Neural progenitor cell (in vitro differentiated cells): ENCODE data around the gene SPATA3. TPM values are rescaled to one million over a fixed set of nuclear protein-coding genes. Genes with fewer than 3 reads are reported as not detected.

Experiments used
- DNase-seq: peaks from one replicate; pipeline ENCODE4 v3.0.0-alpha.2; 2016; ENCODE audit warnings: low spot score
- H2AFZ ChIP-seq: fragments of 200-600 bp; sonication (generic); replicated peaks from 2 replicates; pipeline ENCODE4 v1.6.1; 2016; ENCODE audit warnings: antibody characterized with exemption
- H3F3A ChIP-seq: fragments of 200-600 bp; sonication (generic); 2 replicates; pipeline ENCODE4 v1.6.1; 2016; ENCODE audit warnings: antibody characterized with exemption, low read depth
- H3K27ac ChIP-seq: fragments of 200-600 bp; sonication (generic); 2 replicates; pipeline ENCODE4 v1.5.1; 2016; ENCODE audit warnings: mild to moderate bottlenecking
- H3K27me3 ChIP-seq: fragments of 200-600 bp; sonication (generic); 2 replicates; pipeline ENCODE4 v1.6.1; 2016; ENCODE audit warnings: mild to moderate bottlenecking, moderate library complexity
- H3K36me3 ChIP-seq: fragments of 200-600 bp; sonication (generic); 2 replicates; pipeline ENCODE4 v1.5.1; 2016
- H3K4me1 ChIP-seq: fragments of 200-600 bp; sonication (generic); 2 replicates; pipeline ENCODE4 v1.6.1; 2016; ENCODE audit warnings: mixed run types
- H3K4me2 ChIP-seq: fragments of 200-600 bp; sonication (generic); 2 replicates; pipeline ENCODE4 v1.6.1; 2016
- H3K4me3 ChIP-seq: fragments of 200-600 bp; sonication (generic); 2 replicates; pipeline ENCODE4 v1.5.1; 2016
- H3K79me2 ChIP-seq: fragments of 200-600 bp; sonication (generic); 2 replicates; pipeline ENCODE4 v1.6.1; 2016; ENCODE audit warnings: low read depth
- H3K9ac ChIP-seq: fragments of 200-600 bp; sonication (generic); 2 replicates; pipeline ENCODE4 v1.6.1; 2016
- H3K9me3 ChIP-seq: fragments of 200-600 bp; sonication (generic); 2 replicates; pipeline ENCODE4 v1.5.1; 2016; ENCODE audit warnings: low read depth
- H4K20me1 ChIP-seq: fragments of 200-600 bp; sonication (generic); 2 replicates; pipeline ENCODE4 v1.6.1; 2016; ENCODE audit warnings: low read depth
- H3K27ac Mint-ChIP-seq: 3 replicates; pipeline ENCODE4 v1.8.0; 2021; ENCODE audit warnings: mixed read lengths
- H3K27me3 Mint-ChIP-seq: 2 replicates; pipeline ENCODE4 v1.8.0; 2022; ENCODE audit warnings: low read depth, mild to moderate bottlenecking, inconsistent platforms, moderate library complexity, mixed read lengths; ENCODE audit not compliant: insufficient read depth
- H3K36me3 Mint-ChIP-seq: 3 replicates; pipeline ENCODE4 v1.8.0; 2021; ENCODE audit warnings: mixed read lengths
- H3K4me1 Mint-ChIP-seq: 3 replicates; pipeline ENCODE4 v1.8.0; 2021; ENCODE audit warnings: mixed read lengths
- H3K4me3 Mint-ChIP-seq: 3 replicates; pipeline ENCODE4 v1.8.0; 2021; ENCODE audit warnings: mild to moderate bottlenecking, moderate library complexity, mixed read lengths
- H3K9me3 Mint-ChIP-seq: 3 replicates; pipeline ENCODE4 v1.8.0; 2020; ENCODE audit warnings: mixed read lengths
- EZH2 ChIP-seq: fragments of 200-600 bp; sonication (generic); IDR thresholded peaks from 2 replicates; pipeline ENCODE4 v1.6.1; 2017; ENCODE audit warnings: antibody characterized with exemption, mild to moderate bottlenecking, moderate library complexity
- EZH2phosphoT487 ChIP-seq: fragments of 200-600 bp; sonication (generic); IDR thresholded peaks from 2 replicates; pipeline ENCODE4 v1.6.1; 2017; ENCODE audit warnings: antibody characterized with exemption
- total RNA-seq: library from RNA; depleted of rRNA; stranded (reverse); fragments of >200 nt; gene quantifications from 2 replicates; pipeline ENCODE4 v1.2.3, GENCODE V29; 2015; ENCODE audit warnings: low replicate concordance
- TF ChIP-seq, protein P1 (sequence below): fragments of 200-600 bp; sonication (generic); IDR thresholded peaks from 2 replicates; pipeline ENCODE4 v1.5.1; 2017; ENCODE audit warnings: antibody characterized with exemption, mild to moderate bottlenecking

Gene SPATA3
- total RNA-seq, 1 donor from 2014 or later = not detected

DNA sequence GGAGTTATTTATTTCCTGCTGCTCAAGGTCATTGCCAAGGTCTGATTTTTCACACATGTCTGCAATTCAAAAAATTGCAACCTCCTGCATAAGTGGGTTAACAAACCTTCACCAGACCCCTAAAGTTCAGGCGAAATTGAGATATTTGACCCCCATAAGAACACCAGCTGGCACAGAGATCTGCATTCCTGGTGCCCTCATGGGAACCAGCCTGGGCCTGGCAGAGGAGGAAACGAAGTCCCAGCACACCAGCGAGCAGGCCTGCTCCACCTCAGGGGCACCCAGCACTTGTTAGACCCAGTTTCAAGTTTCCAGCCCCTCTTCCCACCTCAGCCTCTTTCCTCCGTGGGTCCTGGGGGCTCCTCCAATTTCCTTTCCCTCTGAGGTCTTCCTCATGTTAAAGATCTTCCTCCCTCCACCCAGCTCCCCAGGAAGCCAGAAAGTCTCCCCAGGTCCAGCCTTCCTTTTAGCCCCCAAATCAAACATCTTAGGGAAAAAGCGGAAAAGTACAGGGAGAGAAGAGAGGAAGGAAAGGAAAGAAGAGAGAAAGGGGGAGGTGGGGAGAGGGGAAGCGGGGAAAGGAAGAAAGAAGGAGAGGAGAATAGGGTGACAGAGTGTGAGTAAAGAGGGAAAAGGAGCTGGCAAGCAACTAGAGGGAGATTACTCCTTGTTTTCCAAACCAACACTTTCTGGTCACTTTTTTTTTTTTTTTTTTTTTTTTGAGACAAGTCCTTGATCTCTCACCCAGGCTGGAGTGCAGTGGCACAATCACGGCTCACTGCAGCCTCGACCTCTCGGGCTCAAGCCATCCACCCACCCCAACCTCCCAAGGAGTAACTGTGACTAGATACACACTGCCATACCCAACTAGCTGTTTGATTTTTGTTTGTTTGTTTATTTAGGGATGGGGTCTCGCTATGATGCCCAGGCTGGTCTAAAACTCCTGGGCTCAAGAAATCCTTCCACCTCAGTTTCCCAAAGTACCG is 37.5 kb downstream of the SPATA3 start:
- Mint-ChIP-seq H3K4me1 (peaks cover 1% of the 10 kb centered on the region), H3K4me3 (no peak overlapping the region), H3K27me3 (peaks cover 30% of the 10 kb centered on the region), H3K9me3 (no peaks in the 10 kb centered on the region), H3K27ac (no peak overlapping the region), H3K36me3 (no peaks in the 10 kb centered on the region)
- H3K27me3 ChIP-seq = peaks cover 62% of the 10 kb centered on the region
- TF ChIP-seq, protein P1, sequence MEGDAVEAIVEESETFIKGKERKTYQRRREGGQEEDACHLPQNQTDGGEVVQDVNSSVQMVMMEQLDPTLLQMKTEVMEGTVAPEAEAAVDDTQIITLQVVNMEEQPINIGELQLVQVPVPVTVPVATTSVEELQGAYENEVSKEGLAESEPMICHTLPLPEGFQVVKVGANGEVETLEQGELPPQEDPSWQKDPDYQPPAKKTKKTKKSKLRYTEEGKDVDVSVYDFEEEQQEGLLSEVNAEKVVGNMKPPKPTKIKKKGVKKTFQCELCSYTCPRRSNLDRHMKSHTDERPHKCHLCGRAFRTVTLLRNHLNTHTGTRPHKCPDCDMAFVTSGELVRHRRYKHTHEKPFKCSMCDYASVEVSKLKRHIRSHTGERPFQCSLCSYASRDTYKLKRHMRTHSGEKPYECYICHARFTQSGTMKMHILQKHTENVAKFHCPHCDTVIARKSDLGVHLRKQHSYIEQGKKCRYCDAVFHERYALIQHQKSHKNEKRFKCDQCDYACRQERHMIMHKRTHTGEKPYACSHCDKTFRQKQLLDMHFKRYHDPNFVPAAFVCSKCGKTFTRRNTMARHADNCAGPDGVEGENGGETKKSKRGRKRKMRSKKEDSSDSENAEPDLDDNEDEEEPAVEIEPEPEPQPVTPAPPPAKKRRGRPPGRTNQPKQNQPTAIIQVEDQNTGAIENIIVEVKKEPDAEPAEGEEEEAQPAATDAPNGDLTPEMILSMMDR = no peak
- TF ChIP-seq EZH2 = no peak
- TF ChIP-seq EZH2phosphoT487 = no peak
- H3K9ac ChIP-seq = no peak overlapping the region
- no peaks in the 10 kb centered on the region for H3K4me1 ChIP-seq
- H3K27ac ChIP-seq = no peak overlapping the region
- no peaks in the 10 kb centered on the region for H3K79me2 ChIP-seq
- H3F3A ChIP-seq = peaks cover 7% of the 10 kb centered on the region
- H4K20me1 ChIP-seq = no peaks in the 10 kb centered on the region
- H3K36me3 ChIP-seq = no peaks in the 10 kb centered on the region
- H3K9me3 ChIP-seq = no peaks in the 10 kb centered on the region
- DNase-seq = no peak
- H3K4me3 ChIP-seq = no peak overlapping the region
- no peak overlapping the region for H2AFZ ChIP-seq
- H3K4me2 ChIP-seq = no peak overlapping the region

GRCh38 chr2:231034291-231034882 is 38.5 kb downstream of the SPATA3 start:
- Histone ChIP-seq H2AFZ (no peak overlapping the region), H4K20me1 (no peaks in the 10 kb centered on the region), H3K9me3 (no peaks in the 10 kb centered on the region), H3K4me2 (no peak overlapping the region), H3F3A (peaks cover 14% of the 10 kb centered on the region), H3K36me3 (no peaks in the 10 kb centered on the region), H3K27ac (no peak overlapping the region), H3K4me3 (no peak overlapping the region), H3K9ac (no peak overlapping the region), H3K4me1 (no peaks in the 10 kb centered on the region), H3K27me3 (peaks cover 71% of the 10 kb centered on the region), H3K79me2 (no peaks in the 10 kb centered on the region)
- Mint-ChIP-seq H3K4me1 (peaks cover 7% of the 10 kb centered on the region), H3K4me3 (no peak overlapping the region), H3K27me3 (peaks cover 34% of the 10 kb centered on the region), H3K27ac (no peak overlapping the region), H3K9me3 (no peaks in the 10 kb centered on the region), H3K36me3 (no peaks in the 10 kb centered on the region)
- no peak for DNase-seq
- TF ChIP-seq EZH2phosphoT487 (no peak), EZH2 (no peak)
- TF ChIP-seq, protein P1 = no peak

DNA sequence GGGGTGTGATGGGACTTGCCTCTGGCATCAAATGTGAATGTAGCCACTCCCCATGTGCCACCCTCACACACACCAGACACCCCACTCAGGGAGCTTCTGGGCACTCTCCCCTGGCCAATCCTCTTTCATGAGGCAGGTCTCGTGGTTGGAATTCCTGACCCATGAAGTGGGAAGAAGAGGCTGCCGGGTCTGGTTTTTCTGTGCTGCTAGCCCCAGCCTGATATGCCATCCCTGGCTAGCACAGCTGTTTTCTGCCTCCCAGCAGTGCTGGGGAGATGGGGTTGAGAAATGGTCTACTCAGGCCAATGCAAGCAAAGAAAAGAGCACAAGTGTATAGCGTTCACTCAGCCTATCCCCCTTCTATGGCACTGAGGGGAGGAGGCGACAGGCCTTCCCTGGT is 40.2 kb downstream of the SPATA3 start:
- Histone ChIP-seq H3K79me2 (no peaks in the 10 kb centered on the region), H3F3A (peaks cover 14% of the 10 kb centered on the region), H3K36me3 (no peaks in the 10 kb centered on the region), H3K4me1 (no peaks in the 10 kb centered on the region), H4K20me1 (no peaks in the 10 kb centered on the region), H3K4me3 (no peak overlapping the region), H3K9ac (no peak overlapping the region), H3K27ac (no peak overlapping the region), H2AFZ (no peak overlapping the region), H3K9me3 (no peaks in the 10 kb centered on the region), H3K4me2 (no peak overlapping the region), H3K27me3 (peaks cover 89% of the 10 kb centered on the region)
- TF ChIP-seq, protein P1 = no peak
- TF ChIP-seq EZH2 (no peak), EZH2phosphoT487 (no peak)
- Mint-ChIP-seq H3K4me3 (peak overlapping the region; percentile 79), H3K27me3 (peaks cover 46% of the 10 kb centered on the region), H3K27ac (no peak overlapping the region), H3K4me1 (peaks cover 9% of the 10 kb centered on the region), H3K36me3 (no peaks in the 10 kb centered on the region), H3K9me3 (no peaks in the 10 kb centered on the region)
- no peak for DNase-seq
